GM21737 (cell line): ENCODE measurements around the gene SYNPO2.

Experiments used
- ATAC-seq: cut with Tn5 transposase; IDR thresholded peaks from one replicate; pipeline ENCODE4 v1.9.1; 2021; ENCODE audit warnings: mild to moderate bottlenecking, moderate library complexity; ENCODE audit not compliant: unreplicated experiment

The SYNPO2 gene

DNA sequence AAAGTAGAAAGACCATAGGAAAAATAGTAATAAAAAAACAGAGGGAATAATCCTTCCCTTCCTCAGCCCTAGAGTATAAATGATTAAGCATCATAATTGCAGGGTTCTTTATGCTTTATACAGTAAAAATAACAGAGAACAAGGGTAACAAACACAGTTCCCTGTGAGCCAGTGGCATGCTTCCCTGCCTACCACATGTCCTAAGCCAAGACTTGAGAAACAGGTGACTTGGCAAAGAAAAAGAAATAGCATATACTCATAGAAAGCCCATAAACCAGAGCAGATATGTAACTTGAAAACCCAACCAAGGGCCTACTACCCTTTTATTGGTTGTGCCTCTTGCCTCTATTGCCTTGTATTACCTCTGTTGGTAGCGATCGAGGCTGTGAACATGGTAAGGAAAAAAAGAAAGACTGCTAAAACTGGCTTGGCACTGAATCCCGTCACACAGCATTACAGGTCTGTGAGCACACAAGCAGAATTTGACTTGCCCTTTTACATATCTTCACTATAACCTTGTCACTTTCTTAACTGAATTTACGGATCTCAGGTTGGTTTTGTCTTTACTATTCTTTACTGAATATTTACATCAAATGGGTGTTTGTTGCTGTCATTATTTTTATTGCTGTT lies 216.1 kb downstream of the SYNPO2 start:
- ATAC-seq = no peak

DNA sequence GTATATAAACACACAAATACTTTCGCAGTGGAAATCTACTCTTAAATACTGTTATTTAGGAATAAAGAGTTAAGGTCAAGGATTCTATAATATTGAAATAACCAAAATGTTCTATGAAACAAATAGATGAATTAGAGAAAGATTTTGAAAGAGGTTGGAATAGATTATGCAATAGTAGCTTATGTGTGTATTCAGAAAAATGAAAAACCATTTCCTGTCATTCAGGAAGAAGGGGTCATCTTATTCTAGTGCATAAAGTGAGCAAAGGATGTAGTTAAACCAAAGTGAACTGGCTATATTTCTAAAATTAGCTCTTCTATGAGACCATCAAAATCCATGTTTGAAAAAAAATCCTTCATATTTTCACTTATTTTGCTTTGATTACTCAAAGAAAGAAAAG lies 217.0 kb downstream of the SYNPO2 start:
- ATAC-seq = no peak

DNA sequence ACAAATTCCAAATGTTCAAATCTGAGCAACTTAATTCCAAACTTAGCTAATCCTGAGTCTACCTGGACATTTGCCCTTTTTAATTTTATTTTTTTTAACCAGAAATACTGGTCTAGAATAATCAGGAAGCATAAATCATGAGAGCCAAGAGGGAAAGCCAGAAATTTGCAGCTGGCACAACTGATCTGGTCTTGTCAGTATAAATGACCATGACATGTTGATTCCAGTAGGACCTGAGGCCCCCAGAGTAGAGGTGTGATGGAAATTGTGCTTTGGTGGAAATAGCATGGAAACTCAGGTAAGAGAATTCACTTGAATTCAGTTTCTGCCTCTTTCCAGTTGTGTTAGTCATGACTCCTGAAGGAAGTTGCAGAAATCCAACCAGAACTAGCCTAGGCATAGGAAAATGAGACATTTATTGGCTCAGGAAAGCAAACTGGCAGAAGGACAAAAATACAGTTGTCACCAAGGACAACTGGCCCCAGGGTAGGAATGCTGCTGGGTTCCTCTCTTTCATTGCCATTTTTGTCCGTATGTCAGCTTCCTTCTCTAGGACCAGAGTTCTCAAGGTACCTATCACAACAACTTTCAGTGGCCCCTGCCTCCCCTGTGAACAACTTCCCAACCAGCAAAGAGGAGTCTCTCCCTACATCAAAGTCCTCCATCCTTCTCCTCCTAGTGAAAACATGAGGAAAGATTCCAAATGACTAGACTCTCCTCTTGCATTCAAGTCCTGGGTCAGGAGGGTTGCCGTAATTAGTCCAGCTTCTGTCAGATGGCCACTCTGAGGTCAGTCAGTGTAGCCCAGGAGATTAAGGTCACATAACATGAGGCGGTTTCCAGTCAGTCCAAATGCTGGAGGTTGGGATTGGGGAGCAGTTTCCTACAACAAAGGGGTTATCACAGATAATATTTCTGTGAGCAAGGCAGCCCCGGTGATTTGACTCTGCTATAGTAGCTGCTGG lies 217.7 kb downstream of the SYNPO2 start:
- ATAC-seq = no peak

DNA sequence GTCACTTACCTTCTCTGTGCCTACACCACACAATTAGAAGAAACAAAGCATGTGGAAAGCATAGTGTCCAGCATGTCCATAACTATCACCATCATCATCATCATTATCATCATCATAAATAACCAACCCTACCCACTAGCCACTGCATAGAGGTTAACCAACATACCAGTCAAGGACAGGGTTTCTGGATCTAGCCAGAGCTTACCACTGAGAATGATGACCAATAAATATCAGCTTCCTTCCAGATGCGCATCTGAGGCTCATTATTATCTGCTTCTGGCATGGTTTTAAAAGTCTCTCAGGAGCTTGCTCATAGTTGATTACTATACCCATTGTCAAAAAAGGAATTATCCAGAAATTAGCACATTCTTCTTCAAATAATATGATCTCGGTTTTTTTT lies 221.5 kb downstream of the SYNPO2 start:
- ATAC-seq = no peak
